HepG2 (cell line): Measurements from ENCODE around the gene TMEM14A. TPM values are rescaled to one million over a fixed set of nuclear protein-coding genes. Genes with fewer than 3 reads are reported as not detected.

Source experiments
- ATAC-seq: fragments of 200-7000 bp; cut with Tn5 transposase; 3 replicates; pipeline ENCODE4 v1.9.1; 2020; ENCODE audit warnings: mild to moderate bottlenecking, moderate library complexity
- BruUV-seq: library from RNA; stranded (reverse); fragments of 400-500 nt; replicated peaks from 2 replicates; lab custom pipeline; 2021; lab: Mats Ljungman, UMichigan
- CTCF ChIA-PET: fragments of 300-600 bp; formaldehyde crosslinking; extraction: SDS; loops from one replicate; lab custom pipeline; 2021; ENCODE audit warnings: low total read pairs, inconsistent platforms, low intra/inter-chr PET ratio; lab: Yijun Ruan, JAX
- POLR2A ChIA-PET: fragments of 350-600 bp; sonication (Branson Sonifier 250); formaldehyde crosslinking; loops from one replicate; lab custom pipeline; 2020; ENCODE audit warnings: antibody characterized with exemption, inconsistent platforms; lab: Yijun Ruan, JAX
- DNase-seq: peaks from one replicate; pipeline ENCODE4 v3.0.0-alpha.2; 2015; ENCODE audit warnings: low spot score
- FAIRE-seq: peaks from 3 replicates; lab custom pipeline; 2011; peaks lifted over from hg19 to GRCh38; lab: Jason Lieb, UNC
- H2AFZ ChIP-seq: one replicate; pipeline ENCODE4 v1.6.1; 2011; ENCODE audit warnings: low read length, inconsistent platforms
- H3K27ac ChIP-seq: fragments of 300-600 bp; 3 replicates; pipeline ENCODE4 v1.8.0; 2011; ENCODE audit warnings: mixed run types, mild to moderate bottlenecking, mixed read lengths, low read length, inconsistent platforms; ENCODE audit not compliant: insufficient read depth; ENCODE audit errors: extremely low read length
- H3K27me3 ChIP-seq, 2 experiments: fragments of 200-600 bp in 1 of 2; 2 replicates in 1 of 2; 3 replicates in 1 of 2; pipeline versions ENCODE4 v1.6.0 to v1.8.0; 2011; ENCODE audit warnings: low read length in 2 of 2, mild to moderate bottlenecking in 2 of 2, moderate library complexity in 2 of 2, inconsistent platforms in 1 of 2; ENCODE audit not compliant: insufficient read depth in 2 of 2, control insufficient read depth in 1 of 2
- H3K36me3 ChIP-seq, 2 experiments: fragments of 200-600 bp in 1 of 2; replicated peaks in 1 of 2; 2 replicates in 1 of 2; 3 replicates in 1 of 2; pipeline versions ENCODE4 v1.5.1 to v1.8.0; 2011; ENCODE audit warnings: low read length in 2 of 2, inconsistent platforms in 1 of 2; ENCODE audit not compliant: insufficient read depth in 2 of 2, control insufficient read depth in 1 of 2
- H3K4me1 ChIP-seq: 2 replicates; pipeline ENCODE4 v1.5.1; 2012; ENCODE audit warnings: low read length, inconsistent platforms; ENCODE audit not compliant: insufficient read depth
- H3K4me2 ChIP-seq: 2 replicates; pipeline ENCODE4 v1.6.0; 2011; ENCODE audit warnings: low read depth, low read length, inconsistent platforms
- H3K4me3 ChIP-seq, 3 experiments: fragments of 200-600 bp in 1 of 3; sonication (generic), shearing (Covaris generic) in 1 of 3; replicated peaks in 1 of 3; 2 replicates each; pipeline ENCODE4 v1.5.1; 2011 to 2016; ENCODE audit warnings: low read length in 3 of 3, inconsistent platforms in 2 of 3, low read depth in 2 of 3, mild to moderate bottlenecking in 2 of 3, control low read depth in 1 of 3, mixed read lengths in 1 of 3; ENCODE audit not compliant: insufficient read depth in 1 of 3
- H3K79me2 ChIP-seq: one replicate; pipeline ENCODE4 v1.6.1; 2011; ENCODE audit warnings: low read length, inconsistent platforms; ENCODE audit not compliant: insufficient read depth
- H3K9ac ChIP-seq: 2 replicates; pipeline ENCODE4 v1.6.0; 2011; ENCODE audit warnings: mild to moderate bottlenecking, low read depth, low read length, inconsistent platforms; ENCODE audit not compliant: insufficient read depth
- H3K9me3 ChIP-seq: 2 replicates; pipeline ENCODE4 v1.5.1; 2012; ENCODE audit warnings: mild to moderate bottlenecking, low read length
- H4K20me1 ChIP-seq: 2 replicates; pipeline ENCODE4 v1.6.0; 2011; ENCODE audit warnings: inconsistent platforms, mild to moderate bottlenecking, low read length, moderate library complexity; ENCODE audit not compliant: insufficient read depth
- ISL2 ChIP-seq: sonication (generic); formaldehyde crosslinking; IDR thresholded peaks from 2 replicates; pipeline ENCODE4 v1.5.0; 2020; ENCODE audit warnings: missing genetic modification reagents
- MAFG ChIP-seq: sonication (generic); formaldehyde crosslinking; IDR thresholded peaks from 2 replicates; pipeline ENCODE4 v1.5.1; 2020; ENCODE audit warnings: mild to moderate bottlenecking, missing genetic modification reagents
- MTA1 ChIP-seq: sonication (generic); formaldehyde crosslinking; IDR thresholded peaks from 2 replicates; pipeline ENCODE4 v1.4.0; 2020; ENCODE audit warnings: missing genetic modification reagents, mild to moderate bottlenecking, borderline replicate concordance
- SUZ12 ChIP-seq: fragments of 150-350 bp; IDR thresholded peaks from 2 replicates; pipeline ENCODE4 v1.6.1; 2014; ENCODE audit warnings: low read depth, low read length
- ZNF160 ChIP-seq: sonication (generic); formaldehyde crosslinking; IDR thresholded peaks from 2 replicates; pipeline ENCODE4 v1.8.0; 2022; ENCODE audit warnings: mild to moderate bottlenecking, inconsistent platforms, missing genetic modification reagents
- ZNF446 ChIP-seq: sonication (generic); formaldehyde crosslinking; IDR thresholded peaks from 2 replicates; pipeline ENCODE4 v1.5.0; 2020; ENCODE audit warnings: mild to moderate bottlenecking, missing genetic modification reagents
- ZNF552 ChIP-seq: sonication (generic); formaldehyde crosslinking; IDR thresholded peaks from 2 replicates; pipeline ENCODE4 v1.9.0; 2022; ENCODE audit warnings: missing genetic modification reagents, mild to moderate bottlenecking, borderline replicate concordance
- WGBS: methylation state at CpG from one replicate; pipeline ENCODE4 v1.1.6; 2017; ENCODE audit warnings: low lambda C conversion rate; 5-methylcytosine and 5-hydroxymethylcytosine counted together
- in situ Hi-C: cut with HindIII; loops from 2 replicates; pipeline ENCODE4 v1.10.0; 2017; ENCODE audit warnings: low pct_unique_long_range_greater_than_20kb; ENCODE audit not compliant: extremely low pct_ligation_motif_present
- intact Hi-C: fragments of 100-400 bp; cut with micrococcal nuclease; formaldehyde crosslinking; loops from one replicate; pipeline ENCODE4 v1.10.0; 2022; ENCODE audit not compliant: unreplicated experiment
- polyA plus RNA-seq, 8 experiments: library from polyadenylated mRNA; depleted of rRNA in 3 of 8; stranded (reverse) in 7 of 8; unstranded in 1 of 8; fragments of >200 nt; fragmentation: Illumina TruSeq in 4 of 8; extraction: Trizol in 4 of 8; gene quantifications; 2 replicates each; pipeline versions ENCODE4 v1.2.1 to v1.2.3, GENCODE V29; 2011 to 2016; ENCODE audit warnings: low read depth in 4 of 8, missing spikeins in 1 of 8, mixed read lengths in 1 of 8; ENCODE audit not compliant: insufficient read depth in 1 of 8
- total RNA-seq, 5 experiments: library from RNA; depleted of rRNA; stranded (reverse); fragments of >200 nt; fragmentation: Illumina TruSeq; extraction: Trizol; gene quantifications; 2 replicates each; pipeline ENCODE4 v1.2.3, GENCODE V29; 2016; ENCODE audit warnings: low read depth in 1 of 5

The TMEM14A gene
- total and polyA plus RNA-seq, 2 of the 13 experiments (the other 11 are each of a cell fraction or from before 2014, with no cell fraction given): 24.6 to 73.7 TPM

DNA sequence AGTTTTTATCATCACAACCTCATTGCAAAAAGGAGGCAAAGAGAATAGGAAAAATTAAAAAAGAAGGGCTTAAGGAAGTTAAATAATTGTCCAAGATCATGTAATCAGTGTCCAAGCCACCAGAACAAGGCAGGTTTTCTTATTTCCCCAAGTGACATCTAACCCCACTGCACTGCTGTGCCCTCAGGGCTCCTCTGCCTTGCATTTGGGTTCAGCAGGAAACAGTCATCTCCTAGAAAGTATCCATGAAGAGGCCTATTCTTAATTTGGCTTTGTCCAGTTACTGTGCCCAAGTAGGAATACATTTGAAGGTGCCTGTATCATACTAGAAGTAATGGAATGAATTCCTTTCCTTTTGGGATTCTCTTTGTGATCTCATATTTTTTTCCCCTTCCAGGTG lies 10.5 kb downstream of the TMEM14A start:
- no peak for FAIRE-seq
- ATAC-seq: no peak
- in situ Hi-C loops: no loop called here
- Histone ChIP-seq H3K4me2 (no peak overlapping the region), H3K9ac (no peak overlapping the region), H2AFZ (no peak overlapping the region), H3K9me3 (no peaks in the 10 kb centered on the region), H3K36me3 (peaks cover 8 to 26% of the 10 kb centered on the region in 2 experiments), H3K27me3 (no peaks in the 10 kb centered on the region), H4K20me1 (no peaks in the 10 kb centered on the region), H3K79me2 (no peaks in the 10 kb centered on the region), H3K4me3 (no peak overlapping the region), H3K27ac (no peak overlapping the region), H3K4me1 (no peaks in the 10 kb centered on the region)
- POLR2A ChIA-PET: no interaction called here
- DNase-seq: no peak
- CTCF ChIA-PET: no interaction called here
- intact Hi-C loops: no loop called here
- BruUV-seq: no TSS peak
- TF ChIP-seq SUZ12 (no peak), ZNF552 (CRISPR knock-in tag) (no peak), ISL2 (CRISPR knock-in tag) (no peak), MTA1 (no peak), ZNF446 (no peak), MAFG (CRISPR knock-in tag) (no peak)

DNA sequence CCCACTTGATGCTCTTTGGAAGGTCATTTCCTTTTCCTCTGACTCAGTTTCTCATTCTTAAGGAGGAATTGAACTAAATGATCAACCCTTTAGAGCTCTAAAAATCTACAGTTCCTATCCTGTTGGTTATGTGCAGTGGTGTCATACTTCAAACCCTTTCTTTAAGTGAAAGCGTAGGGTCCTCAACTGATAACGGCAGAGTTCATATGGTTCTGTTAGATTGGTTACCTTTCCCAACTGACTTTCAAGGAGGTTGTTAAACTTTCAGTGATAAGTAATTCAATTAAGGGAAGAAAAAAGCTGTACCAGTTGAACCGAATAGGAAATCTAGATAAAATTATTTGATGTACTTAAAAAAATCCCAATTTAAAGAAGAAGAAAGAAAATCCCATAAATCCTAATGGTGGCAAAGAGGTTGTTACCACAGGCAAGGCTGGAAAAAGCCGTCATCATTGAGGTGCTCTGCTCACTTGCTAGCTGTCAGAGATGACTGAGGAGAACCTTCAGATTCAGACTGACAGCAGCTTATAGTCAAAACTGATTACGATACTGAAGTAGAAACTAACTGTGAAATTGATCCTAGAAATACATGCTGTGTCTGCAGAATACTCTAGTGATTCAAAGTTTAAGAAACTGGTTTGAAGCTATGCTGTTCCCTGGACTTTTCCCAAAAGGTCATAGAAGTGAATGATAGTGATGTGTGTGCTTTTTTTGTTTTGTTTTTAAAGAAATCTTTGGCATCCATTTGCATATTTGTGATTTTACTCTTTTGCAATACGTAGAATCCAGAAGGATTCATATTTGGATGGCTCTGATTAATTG lies 16.2 kb downstream of the TMEM14A start:
- H4K20me1 ChIP-seq: no peaks in the 10 kb centered on the region
- no peak overlapping the region for H3K9ac ChIP-seq
- in situ Hi-C loops (no loop called here), intact Hi-C loops (no loop called here)
- H3K4me2 ChIP-seq: no peak overlapping the region
- H3K27me3 ChIP-seq: no peaks in the 10 kb centered on the region
- WGBS: 98% methylated on average over 6 of the region's 6 CpGs
- CTCF ChIA-PET: no interaction called here
- no peak for FAIRE-seq
- POLR2A ChIA-PET: no interaction called here
- H3K9me3 ChIP-seq: no peaks in the 10 kb centered on the region
- peaks cover 2 to 3% of the 10 kb centered on the region in 2 experiments; a peak in 2 of 5 replicates for H3K36me3 ChIP-seq
- no peak for TF ChIP-seq ZNF160 (CRISPR knock-in tag)
- no peaks in the 10 kb centered on the region for H3K79me2 ChIP-seq
- no peak overlapping the region for H3K4me3 ChIP-seq
- DNase-seq: no peak
- no peak overlapping the region for H2AFZ ChIP-seq
- no peak for ATAC-seq
- H3K27ac ChIP-seq: no peak overlapping the region
- no TSS peak for BruUV-seq
- H3K4me1 ChIP-seq: no peaks in the 10 kb centered on the region
